ENCODE results near the gene RDH5. TPM values are rescaled to one million over a fixed set of nuclear protein-coding genes. Genes with fewer than 3 reads are reported as not detected.

RDH5 gene
- total and polyA plus RNA-seq, 2 donors from 2014 or later = 11.1 to 30.2 TPM

DNA sequence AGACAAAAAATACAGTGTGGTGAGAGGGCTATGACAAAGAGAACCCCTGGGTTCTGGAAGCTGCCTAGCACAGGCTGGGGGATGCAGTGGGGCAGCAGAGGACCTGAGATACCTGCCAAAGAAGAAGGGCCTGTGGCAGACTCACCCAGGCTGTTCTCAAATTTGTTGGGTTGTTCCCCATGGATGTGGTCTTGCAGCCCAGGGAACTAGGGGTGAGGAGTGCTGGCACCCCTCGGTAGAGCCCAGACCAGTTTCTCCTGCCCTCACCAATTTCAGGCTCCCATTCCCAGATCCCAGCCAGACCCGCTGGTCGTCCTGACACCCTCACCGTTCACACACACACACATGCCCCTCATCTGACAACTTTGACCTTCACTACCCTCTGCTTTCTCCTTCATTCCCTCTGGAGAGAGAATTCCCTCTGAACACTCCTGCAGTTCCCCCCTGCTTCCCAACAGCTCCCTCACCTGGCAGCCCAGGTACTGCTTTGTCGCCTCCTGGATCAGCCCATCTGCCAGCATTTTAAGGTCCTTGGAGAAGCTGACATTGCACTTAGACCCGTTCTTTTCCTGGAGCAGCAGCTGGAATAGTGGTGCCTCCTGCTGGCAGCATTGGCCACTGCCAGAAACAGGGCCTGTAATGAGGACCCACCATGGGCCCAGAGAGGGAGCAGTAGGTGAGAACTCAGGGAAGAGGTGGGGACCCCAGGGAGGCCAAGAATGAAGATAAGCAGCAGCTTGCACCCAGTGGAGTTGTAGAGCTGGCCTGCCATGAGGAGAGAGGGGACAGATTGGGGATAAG lies 16.8 kb downstream of the RDH5 start:
- DNase-seq (peak in 4 of 5 donors; percentile 84 to 87 (median 86)), FAIRE-seq (no peak)

GRCh38 chr12:55737581-55738122 lies 17.5 kb downstream of the RDH5 start:
- FAIRE-seq (no peak), DNase-seq (peak in 2 of 5 donors; percentile 67)
- Histone ChIP-seq H3K9me3 (ENCODE audit: control insufficient read depth in 2 of 3, insufficient read depth in 1 of 3, low read length in 3 of 3) (no peaks in the 10 kb centered on the region), H3K27ac (ENCODE audit: low read depth in 2 of 2, low read length in 2 of 2) (peak overlapping the region; percentile 47 to 56), H3K4me1 (ENCODE audit: control insufficient read depth in 2 of 3, insufficient read depth in 2 of 3, low read depth in 1 of 3, low read length in 3 of 3) (peaks cover 2 to 9% (median 9%) of the 10 kb centered on the region in 3 donors), H3K27me3 (ENCODE audit: control insufficient read depth, insufficient read depth, low read length) (no peaks in the 10 kb centered on the region), H3K36me3 (ENCODE audit: control insufficient read depth in 2 of 3, insufficient read depth in 3 of 3, low read length in 3 of 3) (no peaks in the 10 kb centered on the region), H3K4me3 (ENCODE audit: low read length in 3 of 3) (peak overlapping the region in 2 of 3 donors; percentile 85 to 86), H3K9ac (ENCODE audit: low read length in 3 of 3) (peak overlapping the region in 1 of 3 donors; percentile 70)
- TF ChIP-seq, protein P1, sequence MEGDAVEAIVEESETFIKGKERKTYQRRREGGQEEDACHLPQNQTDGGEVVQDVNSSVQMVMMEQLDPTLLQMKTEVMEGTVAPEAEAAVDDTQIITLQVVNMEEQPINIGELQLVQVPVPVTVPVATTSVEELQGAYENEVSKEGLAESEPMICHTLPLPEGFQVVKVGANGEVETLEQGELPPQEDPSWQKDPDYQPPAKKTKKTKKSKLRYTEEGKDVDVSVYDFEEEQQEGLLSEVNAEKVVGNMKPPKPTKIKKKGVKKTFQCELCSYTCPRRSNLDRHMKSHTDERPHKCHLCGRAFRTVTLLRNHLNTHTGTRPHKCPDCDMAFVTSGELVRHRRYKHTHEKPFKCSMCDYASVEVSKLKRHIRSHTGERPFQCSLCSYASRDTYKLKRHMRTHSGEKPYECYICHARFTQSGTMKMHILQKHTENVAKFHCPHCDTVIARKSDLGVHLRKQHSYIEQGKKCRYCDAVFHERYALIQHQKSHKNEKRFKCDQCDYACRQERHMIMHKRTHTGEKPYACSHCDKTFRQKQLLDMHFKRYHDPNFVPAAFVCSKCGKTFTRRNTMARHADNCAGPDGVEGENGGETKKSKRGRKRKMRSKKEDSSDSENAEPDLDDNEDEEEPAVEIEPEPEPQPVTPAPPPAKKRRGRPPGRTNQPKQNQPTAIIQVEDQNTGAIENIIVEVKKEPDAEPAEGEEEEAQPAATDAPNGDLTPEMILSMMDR (IDR thresholded peaks at IDR 0.05; ENCODE audit: borderline replicate concordance, extremely low read depth, insufficient read depth) = no peak
- intact Hi-C loops (cut with DNase I) = no loop called here

More for the DNA sequence above, 16.8 kb downstream of the RDH5 start:
- Histone ChIP-seq H3K27me3 (ENCODE audit: control insufficient read depth, insufficient read depth, low read length) (no peaks in the 10 kb centered on the region), H3K9ac (ENCODE audit: low read length in 3 of 3) (peak overlapping the region in 1 of 3 donors; percentile 15), H3K27ac (ENCODE audit: low read depth in 2 of 2, low read length in 2 of 2) (no peak overlapping the region), H3K36me3 (ENCODE audit: control insufficient read depth in 2 of 3, insufficient read depth in 3 of 3, low read length in 3 of 3) (no peaks in the 10 kb centered on the region), H3K4me3 (ENCODE audit: low read length in 3 of 3) (no peak overlapping the region), H3K4me1 (ENCODE audit: control insufficient read depth in 2 of 3, insufficient read depth in 2 of 3, low read depth in 1 of 3, low read length in 3 of 3) (peaks cover under 1 to 9% (median 7%) of the 10 kb centered on the region in 3 donors), H3K9me3 (ENCODE audit: control insufficient read depth in 2 of 3, insufficient read depth in 1 of 3, low read length in 3 of 3) (no peaks in the 10 kb centered on the region)
- intact Hi-C loops (cut with DNase I) = no loop called here
- TF ChIP-seq, protein P1 (IDR thresholded peaks at IDR 0.05; ENCODE audit: borderline replicate concordance, extremely low read depth, insufficient read depth) = peak; percentile 76

DNA sequence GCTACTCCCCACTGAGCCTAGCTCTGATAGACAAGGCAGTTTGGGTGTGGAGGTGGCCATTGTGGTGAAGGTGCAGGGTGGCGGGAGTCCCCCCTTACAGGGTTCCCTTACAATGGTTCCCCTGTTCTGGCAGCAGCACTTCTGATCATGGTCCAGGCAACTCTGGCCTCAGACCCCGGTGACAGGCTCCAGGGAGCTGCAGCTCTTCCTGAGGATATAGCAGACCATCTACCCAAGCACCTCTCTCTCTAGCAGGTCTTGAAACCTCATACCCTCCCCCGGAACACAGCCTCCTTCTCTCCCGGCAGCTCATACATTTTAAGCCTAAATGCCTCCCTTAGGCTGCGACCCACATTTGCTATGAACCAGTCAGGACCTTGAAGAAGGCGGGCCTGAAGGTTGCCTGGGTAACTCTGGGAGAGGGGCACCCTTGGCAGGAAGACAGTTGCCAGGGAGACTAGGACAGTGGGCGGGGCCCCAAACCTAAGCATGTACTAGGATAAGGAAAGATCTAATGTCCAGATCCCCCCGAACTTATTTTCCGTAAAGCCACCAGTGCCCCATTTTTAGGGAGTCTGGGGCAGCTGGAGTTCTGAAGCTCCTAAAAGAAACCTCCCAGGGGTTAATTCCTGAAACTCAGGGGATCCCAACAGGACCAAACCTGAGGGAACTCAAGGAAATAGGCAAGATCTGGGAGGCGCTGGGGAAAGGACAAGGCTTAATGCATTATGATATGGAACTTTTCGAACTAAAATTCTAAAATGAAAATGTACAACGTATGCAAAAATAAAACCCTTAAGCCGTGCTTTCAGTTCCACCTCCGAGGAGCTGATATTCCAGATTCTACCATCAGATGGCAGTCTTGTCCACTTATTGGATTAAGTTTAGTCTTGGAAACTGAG lies 18.2 kb downstream of the RDH5 start:
- TF ChIP-seq, protein P1 (IDR thresholded peaks at IDR 0.05; ENCODE audit: borderline replicate concordance, extremely low read depth, insufficient read depth) = peak; percentile 93
- peak; percentile 94 for FAIRE-seq
- intact Hi-C loops (cut with DNase I) = no loop called here

More for the DNA sequence above, 18.2 kb downstream of the RDH5 start:
- peak overlapping the region; percentile 85 to 91 (median 86) for H3K4me3 ChIP-seq (ENCODE audit: low read length in 3 of 3)
- peak; percentile 93 to 97 (median 95) for DNase-seq
- peaks cover 2 to 10% (median 9%) of the 10 kb centered on the region in 3 donors for H3K4me1 ChIP-seq (ENCODE audit: control insufficient read depth in 2 of 3, insufficient read depth in 2 of 3, low read depth in 1 of 3, low read length in 3 of 3)
- H3K9ac ChIP-seq (ENCODE audit: low read length in 3 of 3) = peak overlapping the region; percentile 70 to 83 (median 81)
- H3K9me3 ChIP-seq (ENCODE audit: control insufficient read depth in 2 of 3, insufficient read depth in 1 of 3, low read length in 3 of 3) = no peaks in the 10 kb centered on the region
- H3K36me3 ChIP-seq (ENCODE audit: control insufficient read depth in 2 of 3, insufficient read depth in 3 of 3, low read length in 3 of 3) = no peaks in the 10 kb centered on the region
- no peaks in the 10 kb centered on the region for H3K27me3 ChIP-seq (ENCODE audit: control insufficient read depth, insufficient read depth, low read length)
- peak overlapping the region; percentile 47 to 56 for H3K27ac ChIP-seq (ENCODE audit: low read depth in 2 of 2, low read length in 2 of 2)

Measured in kidney (tissue), 14 donors.